Measurements from ENCODE around the gene EEFSEC.

Gene EEFSEC

GRCh38 chr3:128185630-128186447 is 32.6 kb downstream of the EEFSEC start:
- DNase-seq (ENCODE audit: low read depth): no peak

- DNase-seq (ENCODE audit: low read depth): no peak
These were observed 34.2 kb downstream of the EEFSEC start for GRCh38 chr3:128187495-128187894.

GRCh38 chr3:128188326-128188725 is 35.0 kb downstream of the EEFSEC start:
- no peak for DNase-seq (ENCODE audit: low read depth)

- no peak for DNase-seq (ENCODE audit: low read depth)
These were observed 35.7 kb downstream of the EEFSEC start for GRCh38 chr3:128188956-128189355.

GRCh38 chr3:128190501-128190900 is 37.2 kb downstream of the EEFSEC start:
- no peak for DNase-seq (ENCODE audit: low read depth)

- DNase-seq (ENCODE audit: low read depth): no peak
These were observed 38.9 kb downstream of the EEFSEC start for GRCh38 chr3:128192131-128192530.

GRCh38 chr3:128193168-128193567 is 39.9 kb downstream of the EEFSEC start:
- DNase-seq (ENCODE audit: low read depth): no peak

- DNase-seq (ENCODE audit: low read depth): no peak
These were observed 41.6 kb downstream of the EEFSEC start for GRCh38 chr3:128194843-128195242.

- DNase-seq (ENCODE audit: low read depth): no peak
These were observed 42.1 kb downstream of the EEFSEC start for GRCh38 chr3:128195369-128195768.

GRCh38 chr3:128195802-128196201 is 42.5 kb downstream of the EEFSEC start:
- DNase-seq (ENCODE audit: low read depth): no peak

- DNase-seq (ENCODE audit: low read depth): no peak
These were observed 43.4 kb downstream of the EEFSEC start for GRCh38 chr3:128196647-128197046.

GRCh38 chr3:128197855-128198254 is 44.6 kb downstream of the EEFSEC start:
- DNase-seq (ENCODE audit: low read depth): no peak

- DNase-seq (ENCODE audit: low read depth): no peak
These were observed 45.0 kb downstream of the EEFSEC start for GRCh38 chr3:128198313-128198712.

- no peak for DNase-seq (ENCODE audit: low read depth)
These were observed 45.8 kb downstream of the EEFSEC start for GRCh38 chr3:128199110-128199509.

GRCh38 chr3:128201158-128201755 is 48.0 kb downstream of the EEFSEC start:
- no peak for DNase-seq (ENCODE audit: low read depth)

- DNase-seq (ENCODE audit: low read depth): no peak
These were observed 49.9 kb downstream of the EEFSEC start for GRCh38 chr3:128203169-128203568.

GRCh38 chr3:128205558-128206145 is 52.4 kb downstream of the EEFSEC start:
- DNase-seq (ENCODE audit: low read depth): no peak

GRCh38 chr3:128207951-128208350 is 54.7 kb downstream of the EEFSEC start:
- DNase-seq (ENCODE audit: low read depth): no peak

- no peak for DNase-seq (ENCODE audit: low read depth)
These were observed 57.4 kb downstream of the EEFSEC start for GRCh38 chr3:128210711-128211110.

GRCh38 chr3:128214056-128214455 is 60.8 kb downstream of the EEFSEC start:
- DNase-seq (ENCODE audit: low read depth): no peak

GRCh38 chr3:128215290-128215689 is 62.0 kb downstream of the EEFSEC start:
- no peak for DNase-seq (ENCODE audit: low read depth)

GRCh38 chr3:128215800-128216495 is 62.7 kb downstream of the EEFSEC start:
- no peak for DNase-seq (ENCODE audit: low read depth)

All from T-helper 22 cell (primary cell).